Mesendoderm (in vitro differentiated cells): ENCODE data around the gene CPLANE2.
"Not testable (repeated sequence)": the region's sequence is repeated elsewhere in the genome, so short reads cannot be mapped to it uniquely, and the experiment has no call there.

Experiments used
- DNase-seq: peaks from one replicate; pipeline ENCODE4 v3.0.0; 2013
- H2AK5ac ChIP-seq: 2 replicates; pipeline ENCODE4 v1.6.1; 2013; ENCODE audit warnings: low read length, inconsistent platforms
- H2BK120ac ChIP-seq: 2 replicates; pipeline ENCODE4 v1.6.1; 2013; ENCODE audit warnings: low read depth, mild to moderate bottlenecking, low read length, moderate library complexity, mixed read lengths
- H2BK15ac ChIP-seq: replicated peaks from 2 replicates; pipeline ENCODE4 v1.6.1; 2013; ENCODE audit warnings: low read depth, mild to moderate bottlenecking, moderate library complexity
- H2BK5ac ChIP-seq: 2 replicates; pipeline ENCODE4 v1.6.1; 2013; ENCODE audit warnings: low read length, inconsistent platforms
- H3K18ac ChIP-seq: 2 replicates; pipeline ENCODE4 v1.6.1; 2013; ENCODE audit warnings: mild to moderate bottlenecking, low read length, mixed read lengths
- H3K23ac ChIP-seq: one replicate; pipeline ENCODE4 v1.6.1; 2013; ENCODE audit warnings: low read length
- H3K27ac ChIP-seq: 2 replicates; pipeline ENCODE4 v1.5.1; 2013; ENCODE audit warnings: low read depth, mild to moderate bottlenecking, inconsistent platforms, low read length, moderate library complexity
- H3K27me3 ChIP-seq: 2 replicates; pipeline ENCODE4 v1.6.1; 2013; ENCODE audit warnings: low read length, control low read depth, mild to moderate bottlenecking, inconsistent platforms; ENCODE audit not compliant: insufficient read depth, poor library complexity
- H3K36me3 ChIP-seq: 2 replicates; pipeline ENCODE4 v1.6.1; 2013; ENCODE audit warnings: low read length, inconsistent platforms; ENCODE audit not compliant: control insufficient read depth, insufficient read depth
- H3K4ac ChIP-seq: one replicate; pipeline ENCODE4 v1.6.1; 2013; ENCODE audit warnings: low read depth, mild to moderate bottlenecking, low read length, moderate library complexity
- H3K4me1 ChIP-seq: 2 replicates; pipeline ENCODE4 v1.6.1; 2013; ENCODE audit warnings: low read depth, low read length, inconsistent platforms; ENCODE audit not compliant: control insufficient read depth
- H3K4me2 ChIP-seq: 2 replicates; pipeline ENCODE4 v1.6.1; 2013; ENCODE audit warnings: low read length
- H3K4me3 ChIP-seq: 2 replicates; pipeline ENCODE4 v1.5.1; 2013; ENCODE audit warnings: mild to moderate bottlenecking, low read length
- H3K56ac ChIP-seq: one replicate; pipeline ENCODE4 v1.6.1; 2013; ENCODE audit warnings: low read length
- H3K79me1 ChIP-seq: 2 replicates; pipeline ENCODE4 v1.6.1; 2013; ENCODE audit warnings: low read length, inconsistent platforms
- H3K79me2 ChIP-seq: 2 replicates; pipeline ENCODE4 v1.6.1; 2013; ENCODE audit warnings: mild to moderate bottlenecking, low read length; ENCODE audit not compliant: control insufficient read depth, insufficient read depth
- H3K9ac ChIP-seq: 2 replicates; pipeline ENCODE4 v1.6.1; 2013; ENCODE audit warnings: low read length, inconsistent platforms
- H4K5ac ChIP-seq: one replicate; pipeline ENCODE4 v1.6.1; 2013; ENCODE audit warnings: low read length
- H4K8ac ChIP-seq: one replicate; pipeline ENCODE4 v1.6.1; 2013; ENCODE audit warnings: low read depth, mild to moderate bottlenecking, control low read depth, low read length, moderate library complexity
- WGBS: extraction: QIAGEN DNeasy Blood & Tissue Kit; methylation state at CpG from one replicate; pipeline ENCODE4 v1.1.7; 2013; ENCODE audit warnings: low lambda C conversion rate, missing lambda C conversion rate; ENCODE audit not compliant: insufficient coverage; ENCODE audit errors: extremely low coverage; 5-methylcytosine and 5-hydroxymethylcytosine counted together

The CPLANE2 gene

DNA sequence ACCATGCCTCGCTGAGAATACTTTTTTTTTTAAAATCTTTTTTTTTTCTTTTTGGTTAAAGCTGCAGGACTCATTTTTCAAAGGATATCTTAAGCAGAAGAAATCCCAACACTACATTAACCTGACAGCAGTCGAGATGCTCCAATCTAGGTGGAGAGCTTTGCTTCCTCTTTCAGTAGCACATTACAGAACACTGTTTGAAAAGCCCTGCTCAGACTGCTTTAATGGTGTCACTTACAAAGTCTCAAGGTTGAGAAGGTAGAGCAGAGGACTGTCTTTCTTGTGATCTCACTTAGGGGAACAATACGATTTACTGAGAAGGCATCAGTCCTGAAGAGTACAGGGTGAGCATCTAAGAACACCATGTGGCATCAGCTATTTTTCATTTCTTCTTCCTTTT lies 21.0 kb upstream of the CPLANE2 start:
- no CpG with 5 or more reads among the region's 3 CpGs for WGBS
- Histone ChIP-seq H2BK15ac (no peak overlapping the region), H3K4me3 (no peak overlapping the region)

GRCh38 chr1:16257556-16257955 lies 20.6 kb upstream of the CPLANE2 start:
- not testable (repeated sequence) for H2BK120ac ChIP-seq, H3K4ac ChIP-seq, H3K27me3 ChIP-seq, H3K4me2 ChIP-seq, H2AK5ac ChIP-seq, H4K8ac ChIP-seq, H3K27ac ChIP-seq, H3K4me1 ChIP-seq, H3K23ac ChIP-seq, H2BK15ac ChIP-seq, H4K5ac ChIP-seq, H3K79me1 ChIP-seq, H3K36me3 ChIP-seq, H3K18ac ChIP-seq, DNase-seq, H3K4me3 ChIP-seq, H3K56ac ChIP-seq, H2BK5ac ChIP-seq, H3K79me2 ChIP-seq, H3K9ac ChIP-seq
- WGBS, result no CpG with 5 or more reads among the region's 3 CpGs

More for the DNA sequence above, 21.0 kb upstream of the CPLANE2 start:
- H4K5ac ChIP-seq, result no peak overlapping the region
- no peak overlapping the region for H3K4ac ChIP-seq
- H2BK5ac ChIP-seq, result no peak overlapping the region
- H3K18ac ChIP-seq, result no peak overlapping the region
- H3K4me1 ChIP-seq, result no peaks in the 10 kb centered on the region
- no peak overlapping the region for H3K27ac ChIP-seq
- H4K8ac ChIP-seq, result no peak overlapping the region
- H3K23ac ChIP-seq, result no peak overlapping the region
- no peak overlapping the region for H3K56ac ChIP-seq
- no peak overlapping the region for H3K4me2 ChIP-seq
- peaks cover 2% of the 10 kb centered on the region for H3K36me3 ChIP-seq
- H3K27me3 ChIP-seq, result no peaks in the 10 kb centered on the region
- DNase-seq, result no peak
- H3K9ac ChIP-seq, result no peak overlapping the region
- no peak overlapping the region for H2BK120ac ChIP-seq
- no peak overlapping the region for H2AK5ac ChIP-seq
- no peaks in the 10 kb centered on the region for H3K79me2 ChIP-seq
- no peaks in the 10 kb centered on the region for H3K79me1 ChIP-seq

- no peak overlapping the region for H3K18ac ChIP-seq
- H3K4me3 ChIP-seq, result no peak overlapping the region
- H3K27me3 ChIP-seq, result no peaks in the 10 kb centered on the region
- no peak overlapping the region for H2BK120ac ChIP-seq
- peaks cover 2% of the 10 kb centered on the region for H3K36me3 ChIP-seq
- no peak overlapping the region for H2AK5ac ChIP-seq
- H3K79me2 ChIP-seq, result no peaks in the 10 kb centered on the region
- no peak overlapping the region for H2BK5ac ChIP-seq
- DNase-seq, result no peak
- H2BK15ac ChIP-seq, result no peak overlapping the region
- H3K23ac ChIP-seq, result no peak overlapping the region
- H3K9ac ChIP-seq, result no peak overlapping the region
- no peak overlapping the region for H3K4ac ChIP-seq
- H3K79me1 ChIP-seq, result no peaks in the 10 kb centered on the region
- no CpG with 5 or more reads among the region's 4 CpGs for WGBS
- no peak overlapping the region for H3K56ac ChIP-seq
- H3K4me1 ChIP-seq, result no peaks in the 10 kb centered on the region
- H4K5ac ChIP-seq, result no peak overlapping the region
- no peak overlapping the region for H3K4me2 ChIP-seq
- H3K27ac ChIP-seq, result no peak overlapping the region
- H4K8ac ChIP-seq, result no peak overlapping the region
Measured at GRCh38 chr1:16256478-16256877, 19.5 kb upstream of the CPLANE2 start.

GRCh38 chr1:16254263-16254928 lies 17.4 kb upstream of the CPLANE2 start:
- Histone ChIP-seq H3K27me3 (no peaks in the 10 kb centered on the region), H3K23ac (no peak overlapping the region), H2BK120ac (no peak overlapping the region), H3K9ac (no peak overlapping the region), H4K5ac (no peak overlapping the region), H3K56ac (no peak overlapping the region), H3K79me2 (no peaks in the 10 kb centered on the region), H3K4me1 (no peaks in the 10 kb centered on the region), H3K27ac (no peak overlapping the region), H2AK5ac (no peak overlapping the region), H2BK5ac (no peak overlapping the region), H3K4ac (no peak overlapping the region), H3K4me2 (no peak overlapping the region), H2BK15ac (no peak overlapping the region), H3K4me3 (no peak overlapping the region), H3K18ac (no peak overlapping the region), H3K36me3 (peaks cover 3% of the 10 kb centered on the region), H3K79me1 (no peaks in the 10 kb centered on the region), H4K8ac (no peak overlapping the region)
- WGBS, result no CpG with 5 or more reads among the region's 4 CpGs
- DNase-seq, result no peak

DNA sequence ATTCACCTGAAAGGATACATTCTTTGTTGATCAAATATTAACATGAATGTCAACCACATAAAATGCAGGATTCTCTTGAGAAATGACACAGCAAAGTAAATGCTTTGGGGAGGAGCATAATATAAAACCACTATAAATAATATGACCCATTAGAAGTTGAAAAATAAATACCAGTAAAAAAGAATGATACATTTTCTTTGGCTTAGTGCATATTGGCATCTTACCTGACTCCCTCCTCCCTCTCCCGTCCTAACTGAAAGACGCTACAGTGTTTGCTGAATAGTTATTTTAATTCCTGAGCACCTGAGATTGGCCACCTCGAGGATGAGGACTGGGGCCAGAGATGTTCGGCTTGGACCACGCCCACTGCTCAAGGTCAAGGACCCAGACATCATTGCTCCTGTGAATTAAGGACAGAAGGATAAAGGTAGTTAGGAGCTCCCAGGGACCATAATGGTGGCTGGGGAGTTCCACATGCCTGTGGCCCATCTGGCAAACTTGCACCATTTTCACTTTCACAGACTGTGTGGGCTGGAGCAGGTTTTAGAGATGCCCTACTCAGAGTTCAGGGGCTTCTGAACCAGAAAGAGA lies 16.4 kb upstream of the CPLANE2 start:
- H3K9ac ChIP-seq, result no peak overlapping the region
- no peak overlapping the region for H3K4me3 ChIP-seq
- WGBS, result no CpG with 5 or more reads among the region's 5 CpGs
- H3K27me3 ChIP-seq, result no peaks in the 10 kb centered on the region
- no peak overlapping the region for H3K23ac ChIP-seq
- H3K4ac ChIP-seq, result no peak overlapping the region
- no peak overlapping the region for H2BK120ac ChIP-seq
- no peaks in the 10 kb centered on the region for H3K4me1 ChIP-seq
- no peak overlapping the region for H4K8ac ChIP-seq
- H3K79me2 ChIP-seq, result no peaks in the 10 kb centered on the region
- H4K5ac ChIP-seq, result no peak overlapping the region
- H3K4me2 ChIP-seq, result no peak overlapping the region
- H2BK15ac ChIP-seq, result no peak overlapping the region
- no peak overlapping the region for H3K27ac ChIP-seq
- no peak overlapping the region for H2AK5ac ChIP-seq
- H3K18ac ChIP-seq, result no peak overlapping the region
- H3K36me3 ChIP-seq, result peaks cover 3% of the 10 kb centered on the region
- no peak overlapping the region for H3K56ac ChIP-seq
- no peaks in the 10 kb centered on the region for H3K79me1 ChIP-seq
- DNase-seq, result no peak
- H2BK5ac ChIP-seq, result no peak overlapping the region

- Histone ChIP-seq H3K27me3 (no peaks in the 10 kb centered on the region), H3K79me1 (no peaks in the 10 kb centered on the region), H4K8ac (no peak overlapping the region), H2BK5ac (no peak overlapping the region), H3K4me2 (no peak overlapping the region), H3K4me3 (no peak overlapping the region), H3K9ac (no peak overlapping the region), H2BK15ac (no peak overlapping the region), H3K18ac (no peak overlapping the region), H3K27ac (no peak overlapping the region), H3K23ac (no peak overlapping the region), H2BK120ac (no peak overlapping the region), H3K36me3 (peaks cover 3% of the 10 kb centered on the region), H3K79me2 (no peaks in the 10 kb centered on the region), H2AK5ac (no peak overlapping the region), H3K56ac (no peak overlapping the region), H4K5ac (no peak overlapping the region), H3K4me1 (no peaks in the 10 kb centered on the region), H3K4ac (no peak overlapping the region)
- no peak for DNase-seq
- no CpG with 5 or more reads among the region's 2 CpGs for WGBS
Measured at GRCh38 chr1:16252912-16253311, 15.9 kb upstream of the CPLANE2 start.
